H9 (cell line): ENCODE results near the gene RB1. TPM values are rescaled to one million over a fixed set of nuclear protein-coding genes. Genes with fewer than 3 reads are reported as not detected.

Experiments used
- DNase-seq: peaks from one replicate; pipeline ENCODE4 v3.0.0-alpha.2; 2017
- H2AFZ ChIP-seq: one replicate; pipeline ENCODE4 v1.6.1; 2013; ENCODE audit warnings: mild to moderate bottlenecking, low read length, control low read depth, moderate library complexity
- H2AK5ac ChIP-seq: 2 replicates; pipeline ENCODE4 v1.6.1; 2013; ENCODE audit warnings: low read length, control low read depth, mixed read lengths; ENCODE audit not compliant: insufficient read length
- H2BK120ac ChIP-seq: one replicate; pipeline ENCODE4 v1.6.1; 2013; ENCODE audit warnings: low read depth, mild to moderate bottlenecking, low read length, control low read depth, inconsistent platforms; ENCODE audit not compliant: poor library complexity, severe bottlenecking
- H2BK12ac ChIP-seq: 2 replicates; pipeline ENCODE4 v1.6.1; 2013; ENCODE audit warnings: low read length, control low read depth, mixed read lengths, low read depth; ENCODE audit not compliant: insufficient read length
- H2BK15ac ChIP-seq: 2 replicates; pipeline ENCODE4 v1.6.1; 2013; ENCODE audit warnings: low read depth, low read length, control low read depth
- H2BK20ac ChIP-seq: one replicate; pipeline ENCODE4 v1.6.1; 2013; ENCODE audit warnings: low read depth, mild to moderate bottlenecking, low read length, control low read depth, inconsistent platforms; ENCODE audit not compliant: poor library complexity, severe bottlenecking
- H2BK5ac ChIP-seq: 2 replicates; pipeline ENCODE4 v1.6.1; 2013; ENCODE audit warnings: low read length, control low read depth, mixed read lengths; ENCODE audit not compliant: insufficient read length
- H3K14ac ChIP-seq: 2 replicates; pipeline ENCODE4 v1.6.1; 2013; ENCODE audit warnings: low read length, control low read depth; ENCODE audit not compliant: insufficient read depth
- H3K18ac ChIP-seq: 2 replicates; pipeline ENCODE4 v1.6.1; 2013; ENCODE audit warnings: low read depth, mild to moderate bottlenecking, mixed read lengths, low read length, control low read depth; ENCODE audit not compliant: insufficient read length
- H3K23ac ChIP-seq: 2 replicates; pipeline ENCODE4 v1.6.1; 2013; ENCODE audit warnings: low read length, control low read depth, mixed read lengths, low read depth; ENCODE audit not compliant: insufficient read length
- H3K23me2 ChIP-seq: 2 replicates; pipeline ENCODE4 v1.6.1; 2013; ENCODE audit warnings: low read depth, mild to moderate bottlenecking, mixed read lengths, low read length, control low read depth; ENCODE audit not compliant: insufficient read length, poor library complexity, severe bottlenecking
- H3K27ac ChIP-seq: 2 replicates; pipeline ENCODE4 v1.5.1; 2013; ENCODE audit warnings: low read length, control low read depth, mixed read lengths, low read depth; ENCODE audit not compliant: insufficient read length
- H3K27me3 ChIP-seq: 2 replicates; pipeline ENCODE4 v1.6.1; 2013; ENCODE audit warnings: low read length, control low read depth, inconsistent platforms; ENCODE audit not compliant: insufficient read depth
- H3K4ac ChIP-seq: 2 replicates; pipeline ENCODE4 v1.6.1; 2013; ENCODE audit warnings: low read depth, mild to moderate bottlenecking, control low read depth, inconsistent platforms, low read length, moderate library complexity
- H3K4me1 ChIP-seq: 2 replicates; pipeline ENCODE4 v1.6.1; 2013; ENCODE audit warnings: low read length, control low read depth, inconsistent platforms; ENCODE audit not compliant: insufficient read depth
- H3K4me2 ChIP-seq: 2 replicates; pipeline ENCODE4 v1.6.1; 2013; ENCODE audit warnings: low read length, control low read depth, mixed read lengths; ENCODE audit not compliant: insufficient read length, insufficient read depth
- H3K56ac ChIP-seq: 2 replicates; pipeline ENCODE4 v1.6.1; 2013; ENCODE audit warnings: low read depth, mild to moderate bottlenecking, mixed read lengths, low read length, control low read depth; ENCODE audit not compliant: insufficient read length
- H3K79me1 ChIP-seq: 2 replicates; pipeline ENCODE4 v1.6.1; 2013; ENCODE audit warnings: low read depth, mild to moderate bottlenecking, moderate library complexity, low read length, control low read depth, inconsistent platforms; ENCODE audit not compliant: insufficient read depth, poor library complexity, severe bottlenecking
- H3K79me2 ChIP-seq: 2 replicates; pipeline ENCODE4 v1.6.1; 2013; ENCODE audit warnings: low read length, control low read depth, inconsistent platforms; ENCODE audit not compliant: insufficient read depth
- H3K9ac ChIP-seq: 2 replicates; pipeline ENCODE4 v1.6.1; 2013; ENCODE audit warnings: low read length, control low read depth, mixed read lengths; ENCODE audit not compliant: insufficient read length; ENCODE audit errors: extremely low read depth
- H3K9me3 ChIP-seq: one replicate; pipeline ENCODE4 v1.6.1; 2013; ENCODE audit warnings: low read depth, low read length, inconsistent platforms; ENCODE audit not compliant: control insufficient read depth
- H3T11ph ChIP-seq: one replicate; pipeline ENCODE4 v1.6.1; 2013; ENCODE audit warnings: mild to moderate bottlenecking, low read length, control low read depth, inconsistent platforms
- H4K20me1 ChIP-seq: one replicate; pipeline ENCODE4 v1.6.1; 2013; ENCODE audit not compliant: control insufficient read depth, insufficient read length, insufficient read depth
- H4K5ac ChIP-seq: 2 replicates; pipeline ENCODE4 v1.6.1; 2013; ENCODE audit warnings: low read depth, mild to moderate bottlenecking, mixed read lengths, low read length, control low read depth; ENCODE audit not compliant: insufficient read length
- H4K8ac ChIP-seq: replicated peaks from 2 replicates; pipeline ENCODE4 v1.6.1; 2013; ENCODE audit warnings: low read length, control low read depth, mixed read lengths, low read depth; ENCODE audit not compliant: insufficient read length
- H4K91ac ChIP-seq: 2 replicates; pipeline ENCODE4 v1.6.1; 2013; ENCODE audit warnings: low read depth, mild to moderate bottlenecking, moderate library complexity, mixed read lengths, low read length, control low read depth; ENCODE audit not compliant: insufficient read length
- H3K27ac Mint-ChIP-seq, 3 experiments: 2 replicates in 2 of 3; 3 replicates in 1 of 3; pipeline ENCODE4 v1.8.0; 2020 to 2021; ENCODE audit warnings: mixed read lengths in 3 of 3, mild to moderate bottlenecking in 1 of 3, moderate library complexity in 1 of 3
- H3K27me3 Mint-ChIP-seq: 2 replicates; pipeline ENCODE4 v1.8.0; 2021; ENCODE audit warnings: low read depth, mild to moderate bottlenecking, moderate library complexity, mixed read lengths
- H3K36me3 Mint-ChIP-seq, 3 experiments: 2 replicates in 2 of 3; 3 replicates in 1 of 3; pipeline ENCODE4 v1.8.0; 2020 to 2021; ENCODE audit warnings: low read depth in 3 of 3, mixed read lengths in 3 of 3; ENCODE audit not compliant: insufficient read depth in 1 of 3
- H3K4me1 Mint-ChIP-seq, 2 experiments: 2 replicates each; pipeline ENCODE4 v1.8.0; 2020; ENCODE audit warnings: mixed read lengths in 2 of 2
- H3K4me3 Mint-ChIP-seq, 2 experiments: 2 replicates in 1 of 2; 3 replicates in 1 of 2; pipeline ENCODE4 v1.8.0; 2020 to 2021; ENCODE audit warnings: mild to moderate bottlenecking in 2 of 2, mixed read lengths in 2 of 2, moderate library complexity in 1 of 2
- H3K9me3 Mint-ChIP-seq, 2 experiments: 2 replicates in 1 of 2; 3 replicates in 1 of 2; pipeline ENCODE4 v1.8.0; 2020; ENCODE audit warnings: mild to moderate bottlenecking in 2 of 2, mixed read lengths in 2 of 2, moderate library complexity in 1 of 2
- CTCF ChIP-seq: fragments of 200-600 bp; sonication (generic); conservative IDR thresholded peaks from 3 replicates; pipeline ENCODE4 v1.8.0; 2021; ENCODE audit warnings: antibody characterized with exemption, mild to moderate bottlenecking
- WGBS: extraction: QIAGEN DNeasy Blood & Tissue Kit; methylation state at CpG from one replicate; pipeline ENCODE4 v1.1.7; 2013; ENCODE audit warnings: missing lambda C conversion rate, low lambda C conversion rate, mixed read lengths; ENCODE audit not compliant: insufficient read length; ENCODE audit errors: extremely low coverage; 5-methylcytosine and 5-hydroxymethylcytosine counted together
- total RNA-seq: library from RNA; stranded (reverse); gene quantifications from 2 replicates; pipeline ENCODE4 v1.2.1, GENCODE V29; 2021

Gene RB1
- total RNA-seq, 1 experiment from 2014 or later = 20.5 TPM

- Histone ChIP-seq H3K79me1 (no peaks in the 10 kb centered on the region), H3K14ac (no peak overlapping the region), H2BK20ac (no peak overlapping the region), H3T11ph (no peak overlapping the region), H3K23me2 (no peaks in the 10 kb centered on the region), H4K5ac (no peak overlapping the region), H2BK15ac (no peak overlapping the region), H3K27me3 (no peaks in the 10 kb centered on the region), H4K8ac (no peak overlapping the region), H3K9ac (no peak overlapping the region), H3K4ac (no peak overlapping the region), H3K4me1 (no peaks in the 10 kb centered on the region), H4K91ac (no peak overlapping the region), H2AFZ (no peak overlapping the region), H3K4me2 (no peak overlapping the region), H2BK5ac (no peak overlapping the region), H4K20me1 (no peaks in the 10 kb centered on the region), H3K56ac (no peak overlapping the region), H3K23ac (no peak overlapping the region), H2BK12ac (no peak overlapping the region), H3K27ac (no peak overlapping the region), H3K79me2 (no peaks in the 10 kb centered on the region), H2AK5ac (no peak overlapping the region), H3K18ac (no peak overlapping the region), H2BK120ac (no peak overlapping the region), H3K9me3 (no peaks in the 10 kb centered on the region)
- Mint-ChIP-seq H3K9me3 (no peaks in the 10 kb centered on the region), H3K36me3 (no peaks in the 10 kb centered on the region), H3K4me1 (no peaks in the 10 kb centered on the region), H3K27ac (no peak overlapping the region), H3K27me3 (no peaks in the 10 kb centered on the region; the same call in 1 of the 2 replicates), H3K4me3 (no peak overlapping the region)
- no peak for DNase-seq
- no peak for TF ChIP-seq CTCF
- no CpG with 5 or more reads among the region's 4 CpGs for WGBS
These were observed 173.1 kb downstream of the RB1 start for GRCh38 chr13:48476686-48477085.
